ENCODE measurements around the gene GPN3.

- TF ChIP-seq GATA2 (IDR thresholded peaks at IDR 0.05; ENCODE audit: low read depth, low read length), result no peak
- no peak for TF ChIP-seq GATA3 (IDR thresholded peaks at IDR 0.05; ENCODE audit: low read depth, low read length)
These were observed 46.4 kb downstream of the GPN3 start for GRCh38 chr12:110421701-110422100.

Measured in SH-SY5Y (cell line).